Smooth muscle cell (in vitro differentiated cells): ENCODE data around the gene SMIM13. TPM values are rescaled to one million over a fixed set of nuclear protein-coding genes. Genes with fewer than 3 reads are reported as not detected.

Experiments used
- DNase-seq: peaks from one replicate; lab custom pipeline; 2025; ENCODE audit not compliant: unreplicated experiment; lab: John Stamatoyannopoulos, UW
- H2AFZ ChIP-seq: fragments of 200-600 bp; sonication (generic); 2 replicates; pipeline ENCODE4 v1.6.0; 2016; ENCODE audit warnings: antibody characterized with exemption, low read depth, mild to moderate bottlenecking
- H3F3A ChIP-seq: fragments of 200-600 bp; sonication (generic); 2 replicates; pipeline ENCODE4 v1.6.0; 2017; ENCODE audit warnings: antibody characterized with exemption, low read depth
- H3K27ac ChIP-seq: fragments of 200-600 bp; sonication (generic); 2 replicates; pipeline ENCODE4 v1.5.1; 2016; ENCODE audit warnings: low read depth, mild to moderate bottlenecking
- H3K27me3 ChIP-seq: fragments of 200-600 bp; sonication (generic); 2 replicates; pipeline ENCODE4 v1.6.1; 2016; ENCODE audit warnings: low read depth, mild to moderate bottlenecking
- H3K36me3 ChIP-seq: fragments of 200-600 bp; sonication (generic); 2 replicates; pipeline ENCODE4 v1.5.1; 2016; ENCODE audit warnings: low read depth
- H3K4me1 ChIP-seq: fragments of 200-600 bp; sonication (generic); 2 replicates; pipeline ENCODE4 v1.5.1; 2016; ENCODE audit warnings: low read depth
- H3K4me2 ChIP-seq: fragments of 200-600 bp; sonication (generic); 2 replicates; pipeline ENCODE4 v1.6.0; 2016; ENCODE audit warnings: mild to moderate bottlenecking
- H3K4me3 ChIP-seq: fragments of 200-600 bp; sonication (generic); 2 replicates; pipeline ENCODE4 v1.5.1; 2016; ENCODE audit warnings: mild to moderate bottlenecking
- H3K79me2 ChIP-seq: fragments of 200-600 bp; sonication (generic); 2 replicates; pipeline ENCODE4 v1.6.0; 2016; ENCODE audit warnings: low read depth, mild to moderate bottlenecking
- H3K9ac ChIP-seq: fragments of 200-600 bp; sonication (generic); 2 replicates; pipeline ENCODE4 v1.6.0; 2016; ENCODE audit warnings: low read depth
- H3K9me3 ChIP-seq: fragments of 200-600 bp; sonication (generic); replicated peaks from 2 replicates; pipeline ENCODE4 v1.5.1; 2016; ENCODE audit warnings: low read depth
- H4K20me1 ChIP-seq: fragments of 200-600 bp; sonication (generic); 2 replicates; pipeline ENCODE4 v1.6.0; 2016; ENCODE audit warnings: low read depth
- CTCF ChIP-seq: fragments of 200-600 bp; sonication (generic); IDR thresholded peaks from 2 replicates; pipeline ENCODE4 v1.5.1; 2017; ENCODE audit warnings: borderline replicate concordance, mild to moderate bottlenecking, antibody characterized with exemption; ENCODE audit not compliant: insufficient read depth, poor library complexity, severe bottlenecking
- WGBS: methylation state at CpG from one replicate; pipeline ENCODE4 v1.1.7; 2016; ENCODE audit warnings: low lambda C conversion rate; 5-methylcytosine and 5-hydroxymethylcytosine counted together
- polyA plus RNA-seq: library from polyadenylated mRNA; unstranded; fragments of >200 nt; fragmentation: Nextera tagmentation; extraction: Ambion mirVana; gene quantifications from 2 replicates; pipeline ENCODE4 v1.2.1, GENCODE V29; 2016
- total RNA-seq: library from RNA; depleted of rRNA; stranded (reverse); fragments of >200 nt; gene quantifications from 2 replicates; pipeline ENCODE4 v1.2.3, GENCODE V29; 2014

SMIM13 gene
- total and polyA plus RNA-seq, 2 experiments from 2014 or later = 9.8 to 17.7 TPM

DNA sequence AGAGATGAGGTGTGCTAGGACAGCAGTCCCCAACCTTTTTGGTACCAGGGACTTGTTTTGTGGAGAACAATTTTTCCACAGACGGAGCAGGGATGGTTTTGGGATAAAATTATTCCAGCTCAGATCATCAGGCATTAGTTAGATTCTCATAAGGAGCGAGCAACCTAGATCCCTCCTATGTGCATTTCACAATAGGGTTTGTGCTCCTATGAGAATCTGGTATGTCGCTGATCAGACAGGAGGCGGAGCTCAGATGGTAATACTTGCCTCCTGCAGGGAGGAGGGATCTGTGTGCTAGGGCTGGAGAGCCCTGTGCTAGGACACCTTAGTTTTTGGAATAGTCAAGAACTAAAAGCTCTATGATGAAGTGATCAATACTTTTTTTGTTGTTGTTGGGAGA, 2.5 kb downstream of the SMIM13 start:
- H4K20me1 ChIP-seq = peaks cover 55% of the 10 kb centered on the region
- H3K4me2 ChIP-seq = peak overlapping the region; percentile 86
- H3K27ac ChIP-seq = no peak overlapping the region
- H2AFZ ChIP-seq = no peak overlapping the region
- 62% methylated on average over 4 of the region's 4 CpGs for WGBS
- H3K36me3 ChIP-seq = no peaks in the 10 kb centered on the region
- peaks cover 4% of the 10 kb centered on the region for H3F3A ChIP-seq
- DNase-seq = no peak
- H3K9ac ChIP-seq = no peak overlapping the region
- peaks cover 68% of the 10 kb centered on the region for H3K79me2 ChIP-seq
- no peak overlapping the region for H3K4me3 ChIP-seq
- no peak for TF ChIP-seq CTCF
- H3K9me3 ChIP-seq = no peaks in the 10 kb centered on the region
- H3K27me3 ChIP-seq = no peaks in the 10 kb centered on the region
- peaks cover 12% of the 10 kb centered on the region for H3K4me1 ChIP-seq

GRCh38 chr6:11097476-11097875, 3.8 kb downstream of the SMIM13 start:
- no peak overlapping the region for H3K4me2 ChIP-seq
- peaks cover 12% of the 10 kb centered on the region for H3K4me1 ChIP-seq
- 83% methylated on average over 8 of the region's 8 CpGs for WGBS
- peaks cover 2% of the 10 kb centered on the region for H3F3A ChIP-seq
- H3K27me3 ChIP-seq = no peaks in the 10 kb centered on the region
- peaks cover 67% of the 10 kb centered on the region for H4K20me1 ChIP-seq
- DNase-seq = no peak
- no peaks in the 10 kb centered on the region for H3K36me3 ChIP-seq
- peaks cover 82% of the 10 kb centered on the region for H3K79me2 ChIP-seq
- TF ChIP-seq CTCF = no peak
- no peak overlapping the region for H3K4me3 ChIP-seq
- H3K9me3 ChIP-seq = no peaks in the 10 kb centered on the region
- no peak overlapping the region for H2AFZ ChIP-seq
- no peak overlapping the region for H3K9ac ChIP-seq
- H3K27ac ChIP-seq = no peak overlapping the region

GRCh38 chr6:11098004-11098403, 4.4 kb downstream of the SMIM13 start:
- no peak for DNase-seq
- peaks cover 72% of the 10 kb centered on the region for H4K20me1 ChIP-seq
- WGBS = 100% methylated on average over 1 of the region's 1 CpG
- no peaks in the 10 kb centered on the region for H3K36me3 ChIP-seq
- H3K27ac ChIP-seq = no peak overlapping the region
- H2AFZ ChIP-seq = no peak overlapping the region
- peaks cover 87% of the 10 kb centered on the region for H3K79me2 ChIP-seq
- peaks cover 12% of the 10 kb centered on the region for H3K4me1 ChIP-seq
- TF ChIP-seq CTCF = no peak
- no peak overlapping the region for H3K9ac ChIP-seq
- H3K27me3 ChIP-seq = no peaks in the 10 kb centered on the region
- H3K4me3 ChIP-seq = no peak overlapping the region
- H3F3A ChIP-seq = no peaks in the 10 kb centered on the region
- H3K4me2 ChIP-seq = no peak overlapping the region
- no peaks in the 10 kb centered on the region for H3K9me3 ChIP-seq

GRCh38 chr6:11101417-11101816, 7.8 kb downstream of the SMIM13 start:
- Histone ChIP-seq H3K9me3 (no peaks in the 10 kb centered on the region), H4K20me1 (peaks cover 87% of the 10 kb centered on the region), H3K4me2 (no peak overlapping the region), H3K27ac (no peak overlapping the region), H3K4me3 (no peak overlapping the region), H3F3A (no peaks in the 10 kb centered on the region), H3K27me3 (no peaks in the 10 kb centered on the region), H3K9ac (no peak overlapping the region), H3K36me3 (no peaks in the 10 kb centered on the region), H2AFZ (no peak overlapping the region), H3K79me2 (peaks cover 100% of the 10 kb centered on the region), H3K4me1 (no peaks in the 10 kb centered on the region)
- no peak for TF ChIP-seq CTCF
- DNase-seq = no peak
- WGBS = 98% methylated on average over 5 of the region's 5 CpGs
